Mucosa of rectum (tissue), 2 donors: ENCODE results near the gene RPL28.
"Not testable (repeated sequence)": the region's sequence is repeated elsewhere in the genome, so short reads cannot be mapped to it uniquely, and the experiment has no call there.

Experiments
- H3K27ac ChIP-seq, 2 donors: one replicate each; pipeline ENCODE4 v1.7.0; 2013; ENCODE audit warnings: inconsistent platforms in 2 of 2, low read depth in 2 of 2, low read length in 2 of 2
- H3K27me3 ChIP-seq, 2 donors: one replicate each; pipeline ENCODE4 v1.7.0; 2013; ENCODE audit warnings: low read length in 2 of 2; ENCODE audit not compliant: control insufficient read depth in 2 of 2, insufficient read depth in 2 of 2
- H3K36me3 ChIP-seq, 2 donors: one replicate each; pipeline ENCODE4 v1.7.0; 2013; ENCODE audit warnings: low read length in 2 of 2; ENCODE audit not compliant: control insufficient read depth in 2 of 2, insufficient read depth in 2 of 2
- H3K4me1 ChIP-seq, 2 donors: one replicate each; pipeline ENCODE4 v1.7.0; 2013; ENCODE audit warnings: low read length in 2 of 2, mild to moderate bottlenecking in 1 of 2; ENCODE audit not compliant: control insufficient read depth in 2 of 2, insufficient read depth in 2 of 2
- H3K4me3 ChIP-seq, 2 donors: one replicate each; pipeline ENCODE4 v1.7.0; 2013; ENCODE audit warnings: low read length in 2 of 2
- H3K9ac ChIP-seq, 2 donors: one replicate each; pipeline ENCODE4 v1.7.0; 2013; ENCODE audit warnings: low read length in 2 of 2, low read depth in 1 of 2, mild to moderate bottlenecking in 1 of 2
- H3K9me3 ChIP-seq, 2 donors: one replicate each; pipeline ENCODE4 v1.7.0; 2013; ENCODE audit warnings: low read length in 2 of 2; ENCODE audit not compliant: control insufficient read depth in 2 of 2
- donor health status: healthy.
- donor health status: Normal muscosa, but diverticular disease.

Gene RPL28

GRCh38 chr19:55441319-55441691 is 55.6 kb downstream of the RPL28 start:
- Histone ChIP-seq H3K4me1 (peaks cover 0 to 2% of the 10 kb centered on the region in 2 donors), H3K9ac (no peak overlapping the region)

GRCh38 chr19:55441692-55442321 is 56.1 kb downstream of the RPL28 start:
- Histone ChIP-seq H3K27me3 (peaks cover 36 to 54% of the 10 kb centered on the region in 2 donors), H3K36me3 (no peaks in the 10 kb centered on the region), H3K9ac (no peak overlapping the region), H3K4me3 (no peak overlapping the region), H3K9me3 (no peaks in the 10 kb centered on the region), H3K4me1 (peaks cover 0 to 2% of the 10 kb centered on the region in 2 donors), H3K27ac (no peak overlapping the region)

More at GRCh38 chr19:55441319-55441691, 55.6 kb downstream of the RPL28 start:
- Histone ChIP-seq H3K27me3 (peaks cover 36 to 54% of the 10 kb centered on the region in 2 donors), H3K4me3 (no peak overlapping the region), H3K36me3 (no peaks in the 10 kb centered on the region), H3K9me3 (no peaks in the 10 kb centered on the region), H3K27ac (no peak overlapping the region)

- H3K4me1 ChIP-seq = peaks cover 0 to 2% of the 10 kb centered on the region in 2 donors
- H3K9ac ChIP-seq = no peak overlapping the region
- no peak overlapping the region for H3K27ac ChIP-seq
- H3K36me3 ChIP-seq = no peaks in the 10 kb centered on the region
- H3K27me3 ChIP-seq = peaks cover 36 to 52% of the 10 kb centered on the region in 2 donors
- no peak overlapping the region for H3K4me3 ChIP-seq
- no peaks in the 10 kb centered on the region for H3K9me3 ChIP-seq
Observed at GRCh38 chr19:55442372-55442961, 56.7 kb downstream of the RPL28 start.

GRCh38 chr19:55443045-55443823 is 57.5 kb downstream of the RPL28 start, which contains the start of gene SHISA7:
TSS of gene SHISA7 (minus strand) at chr19:55443300. CDS start at chr19:55442863, 437 bp downstream.
- Histone ChIP-seq H3K4me3 (no peak within 1 kb of the TSS), H3K36me3 (no peaks in the 10 kb centered on the region)

GRCh38 chr19:55443824-55444480 is 58.2 kb downstream of the RPL28 start:
- Histone ChIP-seq H3K36me3 (no peaks in the 10 kb centered on the region), H3K9ac (no peak overlapping the region), H3K4me1 (peaks cover 0 to 2% of the 10 kb centered on the region in 2 donors), H3K27me3 (peaks cover 35 to 45% of the 10 kb centered on the region in 2 donors), H3K4me3 (no peak overlapping the region), H3K27ac (no peak overlapping the region), H3K9me3 (no peaks in the 10 kb centered on the region)

More at GRCh38 chr19:55443045-55443823, 57.5 kb downstream of the RPL28 start, which contains the start of gene SHISA7:
- no peak within 1 kb of the TSS for H3K27ac ChIP-seq
- no peaks in the 10 kb centered on the region for H3K9me3 ChIP-seq
- H3K4me1 ChIP-seq = peaks cover 0 to 2% of the 10 kb centered on the region in 2 donors
- no peak within 1 kb of the TSS for H3K9ac ChIP-seq
- peaks cover 39 to 49% of the 10 kb centered on the region in 2 donors for H3K27me3 ChIP-seq

GRCh38 chr19:55444646-55445045 is 58.9 kb downstream of the RPL28 start:
- no peak overlapping the region for H3K27ac ChIP-seq
- no peaks in the 10 kb centered on the region for H3K9me3 ChIP-seq
- H3K36me3 ChIP-seq = no peaks in the 10 kb centered on the region
- no peak overlapping the region for H3K9ac ChIP-seq
- H3K27me3 ChIP-seq = peaks cover 32 to 44% of the 10 kb centered on the region in 2 donors
- H3K4me3 ChIP-seq = no peak overlapping the region
- peaks cover 0 to 2% of the 10 kb centered on the region in 2 donors for H3K4me1 ChIP-seq

GRCh38 chr19:55446060-55446459 is 60.3 kb downstream of the RPL28 start:
- peaks cover 0 to 2% of the 10 kb centered on the region in 2 donors for H3K4me1 ChIP-seq
- no peaks in the 10 kb centered on the region for H3K36me3 ChIP-seq
- no peak overlapping the region for H3K4me3 ChIP-seq
- H3K9me3 ChIP-seq = no peaks in the 10 kb centered on the region
- H3K27me3 ChIP-seq = peaks cover 26 to 37% of the 10 kb centered on the region in 2 donors
- H3K27ac ChIP-seq = no peak overlapping the region
- no peak overlapping the region for H3K9ac ChIP-seq

GRCh38 chr19:55447421-55448174 is 61.9 kb downstream of the RPL28 start:
- H3K9ac ChIP-seq = no peak overlapping the region
- no peaks in the 10 kb centered on the region for H3K4me1 ChIP-seq
- no peaks in the 10 kb centered on the region for H3K9me3 ChIP-seq
- no peaks in the 10 kb centered on the region for H3K36me3 ChIP-seq
- H3K27ac ChIP-seq = no peak overlapping the region
- H3K27me3 ChIP-seq = peaks cover 28 to 35% of the 10 kb centered on the region in 2 donors
- H3K4me3 ChIP-seq = no peak overlapping the region

- H3K27me3 ChIP-seq = peaks cover 28 to 35% of the 10 kb centered on the region in 2 donors
- not testable (repeated sequence) for H3K27ac ChIP-seq, H3K36me3 ChIP-seq, H3K9me3 ChIP-seq, H3K4me3 ChIP-seq, H3K9ac ChIP-seq, H3K4me1 ChIP-seq
Observed at GRCh38 chr19:55448175-55448490, 62.4 kb downstream of the RPL28 start.
